Measurements from ENCODE around the gene WNK1.
"Not testable (repeated sequence)": the region's sequence is repeated elsewhere in the genome, so short reads cannot be mapped to it uniquely, and the experiment has no call there.

The WNK1 gene

DNA sequence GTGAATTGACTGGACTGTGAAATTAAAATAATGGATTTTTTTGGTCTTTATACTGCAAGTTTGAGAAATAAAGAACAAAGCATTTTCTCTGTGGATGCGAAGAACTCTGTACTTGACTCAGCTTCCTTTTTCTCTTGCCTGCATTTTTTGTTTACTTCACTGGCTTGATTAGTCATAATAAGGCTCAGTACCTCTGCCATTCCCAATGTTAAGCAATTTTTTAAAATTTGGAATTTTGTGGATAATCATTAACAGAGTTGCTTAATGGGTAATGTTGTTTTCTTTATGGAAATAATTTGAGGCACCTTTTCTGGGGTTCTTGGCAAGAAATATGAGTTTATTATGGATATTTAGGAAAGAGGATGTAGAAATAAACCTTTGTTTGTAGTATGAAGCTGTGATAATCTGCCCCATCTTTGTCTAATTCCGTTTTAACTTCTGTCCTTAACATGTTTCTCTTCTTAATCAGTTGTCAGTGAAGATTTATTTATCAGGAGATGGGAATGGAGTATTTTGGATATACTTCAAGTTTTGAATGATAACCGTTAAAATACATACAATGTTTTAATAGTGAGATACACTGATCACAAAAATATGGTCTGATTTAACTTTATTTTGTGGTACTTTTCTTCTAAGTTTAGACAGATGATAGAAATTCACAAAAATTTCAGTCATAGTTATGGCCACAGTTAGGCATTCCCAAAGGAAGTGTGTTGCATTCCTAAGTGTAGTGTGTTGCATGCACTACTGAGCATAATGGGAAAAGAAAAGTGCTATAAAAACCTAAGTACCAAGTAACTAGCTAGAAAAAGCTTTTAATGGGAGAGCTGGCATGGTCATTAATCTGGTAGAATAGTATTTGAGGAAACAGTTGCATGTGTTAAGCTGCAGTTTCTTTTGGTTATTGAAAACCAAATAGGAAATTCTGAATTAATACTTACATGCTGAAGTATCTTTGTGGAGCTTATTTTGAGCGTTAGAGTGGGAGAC lies 27.7 kb downstream of the WNK1 start:
- peak; percentile 28 for DNase-seq

DNA sequence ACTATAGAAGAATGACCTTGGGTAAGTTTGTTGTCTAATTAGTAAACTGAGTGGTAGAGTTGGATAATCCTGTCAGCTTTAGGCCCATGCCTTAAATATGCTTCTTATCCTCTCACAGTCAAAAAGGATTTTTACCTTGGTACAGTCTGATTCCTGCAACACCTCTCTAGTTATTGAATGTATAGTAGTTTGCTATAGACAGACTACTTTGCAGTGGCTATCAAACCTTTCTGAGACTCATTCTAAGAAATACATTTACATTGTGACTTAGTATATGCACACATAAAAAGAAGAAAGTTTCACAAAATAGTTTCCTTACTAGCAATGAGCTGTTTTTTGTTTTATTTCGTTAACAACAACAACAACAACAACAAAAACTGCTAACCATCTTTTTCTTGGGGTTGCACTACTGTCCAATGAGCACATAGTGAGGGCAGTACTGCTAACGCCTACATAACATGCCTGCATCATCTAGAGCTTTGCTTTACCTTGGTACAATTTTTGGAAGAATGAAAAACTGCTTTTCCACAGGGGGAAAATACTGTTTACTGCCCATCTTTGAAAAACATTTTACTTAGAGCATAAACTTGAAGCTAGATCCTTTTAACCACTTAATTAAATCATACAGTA lies 28.5 kb downstream of the WNK1 start:
- no peak for DNase-seq

DNA sequence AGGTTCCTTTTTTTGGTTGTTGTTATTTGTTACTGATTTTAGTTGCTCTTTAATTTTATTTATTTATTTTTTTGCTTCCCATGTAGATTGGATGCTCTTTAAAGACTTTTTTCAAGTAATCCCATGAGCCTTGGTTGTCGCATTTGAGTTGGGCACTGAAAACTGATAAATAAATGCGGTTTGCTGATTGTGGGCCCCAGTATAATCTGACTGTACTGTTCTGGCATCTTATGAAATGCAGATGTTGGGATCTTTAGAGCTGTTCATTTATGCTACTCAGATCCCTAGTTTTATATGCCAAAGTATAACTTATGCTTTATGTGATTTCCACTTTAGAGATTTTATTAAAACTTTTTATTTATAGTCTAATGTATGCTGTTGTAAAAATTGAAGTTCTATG lies 33.3 kb downstream of the WNK1 start:
- no peak for DNase-seq

DNA sequence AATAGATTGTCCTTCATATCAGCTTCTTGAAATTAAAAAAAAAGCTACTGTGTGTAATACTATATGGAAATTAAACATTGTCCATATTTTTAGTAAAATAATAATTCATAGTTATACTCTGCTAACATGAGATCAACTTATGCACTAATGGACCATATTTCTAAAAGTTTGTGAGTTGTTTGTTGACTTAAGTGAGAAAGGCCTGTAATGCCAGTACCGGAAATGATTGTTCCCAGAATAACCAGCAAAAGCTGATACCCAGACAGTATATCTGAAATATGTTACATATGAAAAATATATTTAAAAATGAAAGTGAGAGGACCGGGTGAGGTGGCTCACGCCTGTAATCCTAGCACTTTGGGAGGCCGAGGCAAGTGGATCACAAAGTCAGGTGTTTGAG lies 35.9 kb downstream of the WNK1 start:
- DNase-seq = no peak

DNA sequence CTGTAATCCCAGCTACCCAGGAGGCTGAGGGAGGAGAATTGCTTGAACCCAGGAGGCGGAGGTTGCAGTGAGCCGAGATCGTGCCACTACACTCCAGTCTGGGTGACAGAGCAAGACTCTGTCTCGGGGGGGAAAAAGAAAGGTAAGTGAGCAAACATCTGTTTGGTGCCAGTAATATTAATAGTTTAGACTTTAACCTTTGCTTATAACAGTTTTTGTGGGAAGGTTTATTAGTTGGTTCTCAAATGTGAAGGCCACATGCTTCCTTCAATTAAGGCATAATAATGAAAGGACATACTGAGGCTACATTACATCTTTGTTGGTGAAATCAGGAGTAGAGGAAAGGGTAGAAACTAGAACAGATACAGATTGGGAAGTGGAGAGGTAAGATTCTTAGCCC lies 36.4 kb downstream of the WNK1 start:
- DNase-seq = not testable (repeated sequence)

DNA sequence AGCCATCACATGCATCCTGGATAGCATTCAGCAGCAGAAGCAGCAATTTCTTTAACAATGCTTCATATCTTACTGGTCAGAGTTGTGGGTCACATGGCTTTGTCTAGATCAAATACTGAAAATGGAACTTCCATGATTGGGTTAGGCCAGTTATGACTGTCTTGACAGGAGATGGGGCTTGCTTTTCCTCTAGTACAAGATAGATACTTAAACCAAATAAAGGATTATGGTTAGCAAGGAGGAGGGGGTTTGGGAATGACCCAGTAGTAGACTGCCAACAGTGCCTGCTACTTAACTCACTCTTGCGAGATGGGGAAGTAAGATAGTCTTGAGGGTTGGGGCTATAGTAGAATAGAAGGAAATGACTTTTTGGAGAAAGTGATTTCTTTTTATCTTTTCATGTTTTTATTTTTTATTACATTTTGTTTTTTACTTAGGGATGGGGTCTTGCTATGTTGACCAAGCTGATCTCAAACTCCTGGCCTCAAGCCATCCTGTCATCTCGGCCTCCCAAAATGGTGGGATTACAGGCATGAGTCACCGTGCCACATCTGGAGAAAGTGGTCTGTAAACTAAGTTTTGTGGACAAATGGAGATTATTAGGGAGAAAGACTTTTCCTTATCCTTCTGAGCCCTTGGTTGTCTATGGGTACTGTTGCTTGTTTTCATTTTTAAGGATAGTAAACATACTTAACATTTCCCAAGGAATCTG lies 37.6 kb downstream of the WNK1 start:
- DNase-seq = peak; percentile 36

DNA sequence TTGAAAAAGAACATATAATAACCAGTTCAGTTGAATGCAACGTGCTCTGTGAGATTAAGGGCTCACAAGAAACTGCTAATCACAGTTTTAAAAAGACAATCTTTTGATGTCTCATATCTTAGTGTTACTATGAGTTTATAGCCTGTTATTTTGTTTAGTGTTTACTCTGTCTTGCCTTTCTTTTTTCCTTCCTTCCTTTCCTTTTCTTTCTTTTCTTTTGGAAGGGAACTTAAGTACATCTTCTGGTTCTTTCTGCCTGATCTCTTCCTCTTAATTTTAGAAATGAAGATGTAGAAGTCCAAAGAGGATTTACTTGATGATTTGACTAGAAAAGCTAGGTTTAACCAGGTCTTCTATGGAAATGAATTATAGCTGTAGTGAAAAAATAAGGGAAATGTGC lies 38.2 kb downstream of the WNK1 start:
- no peak for DNase-seq

DNA sequence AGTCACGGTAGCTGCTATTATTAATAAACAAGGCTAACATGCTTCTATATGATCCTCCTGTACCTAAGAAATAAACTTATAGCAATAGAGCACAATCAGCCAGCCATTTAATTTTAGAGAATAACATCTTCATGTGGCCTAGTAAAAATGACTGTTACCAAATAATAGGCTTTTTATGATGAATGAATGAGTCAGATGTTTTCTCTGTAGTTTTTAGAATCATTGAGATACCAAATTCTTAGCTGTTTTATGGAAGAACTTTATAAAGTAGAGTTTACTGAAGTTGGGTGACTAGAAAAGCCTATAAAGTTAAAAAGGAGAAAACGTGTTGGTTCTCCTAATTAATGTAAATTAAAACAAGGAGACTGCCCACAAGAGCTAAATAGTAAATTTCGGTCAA lies 40.7 kb downstream of the WNK1 start:
- DNase-seq = no peak

DNA sequence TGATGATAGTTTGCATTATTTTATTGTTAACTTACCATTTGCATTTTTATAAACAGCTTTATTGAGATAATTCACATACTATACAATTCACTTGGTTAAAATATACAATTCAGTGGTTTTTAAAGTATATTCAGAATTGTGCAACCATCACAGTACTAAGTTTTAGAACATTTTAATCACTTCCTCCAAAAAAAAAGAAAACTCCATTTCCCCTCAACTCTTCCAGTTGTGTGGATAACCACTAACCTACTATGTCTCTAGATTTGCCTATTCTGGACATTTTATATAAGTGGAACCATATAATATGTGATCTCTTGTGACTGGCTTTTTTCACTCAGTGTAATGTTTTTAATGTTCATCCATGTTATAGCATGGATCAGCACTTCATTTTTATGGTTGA lies 41.3 kb downstream of the WNK1 start:
- DNase-seq = no peak

DNA sequence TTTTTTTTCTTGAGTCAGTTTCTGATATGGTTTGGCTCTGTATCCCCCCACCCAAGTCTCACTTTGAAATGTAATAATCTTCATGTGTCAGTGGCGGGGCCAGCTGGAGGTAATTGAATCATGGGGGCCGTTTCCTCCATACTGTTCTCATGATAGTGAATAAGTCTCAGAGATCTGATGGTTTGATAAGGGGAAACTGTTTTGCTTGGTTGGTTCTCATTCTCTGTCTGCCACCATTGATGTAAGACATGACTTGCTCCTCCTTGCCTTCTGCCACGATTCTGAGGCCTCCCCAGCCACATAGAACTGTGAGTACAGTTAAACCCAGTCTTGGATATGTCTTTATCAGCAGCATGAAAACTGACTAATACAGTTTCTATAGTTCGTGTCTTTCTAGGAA lies 42.9 kb downstream of the WNK1 start:
- DNase-seq = peak; percentile 81

DNA sequence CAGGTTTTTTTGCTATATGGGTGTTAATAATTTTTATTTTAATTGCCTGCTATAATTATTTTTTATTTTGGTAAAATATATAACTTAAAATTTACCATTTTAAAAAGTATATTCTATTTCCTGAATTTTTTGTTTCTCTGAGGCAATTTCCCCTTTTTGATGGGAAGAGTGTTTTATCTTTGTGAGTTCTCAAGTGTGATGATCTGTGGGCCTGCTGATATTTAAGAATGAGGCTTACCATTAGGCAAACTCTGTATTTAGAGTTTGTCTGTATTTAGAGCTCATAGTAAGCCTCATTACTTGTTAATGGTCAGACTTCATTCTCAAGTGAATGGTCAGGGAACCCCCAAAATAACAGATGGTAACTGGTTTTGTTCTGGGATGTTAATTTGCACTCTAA lies 48.0 kb downstream of the WNK1 start:
- no peak for DNase-seq

DNA sequence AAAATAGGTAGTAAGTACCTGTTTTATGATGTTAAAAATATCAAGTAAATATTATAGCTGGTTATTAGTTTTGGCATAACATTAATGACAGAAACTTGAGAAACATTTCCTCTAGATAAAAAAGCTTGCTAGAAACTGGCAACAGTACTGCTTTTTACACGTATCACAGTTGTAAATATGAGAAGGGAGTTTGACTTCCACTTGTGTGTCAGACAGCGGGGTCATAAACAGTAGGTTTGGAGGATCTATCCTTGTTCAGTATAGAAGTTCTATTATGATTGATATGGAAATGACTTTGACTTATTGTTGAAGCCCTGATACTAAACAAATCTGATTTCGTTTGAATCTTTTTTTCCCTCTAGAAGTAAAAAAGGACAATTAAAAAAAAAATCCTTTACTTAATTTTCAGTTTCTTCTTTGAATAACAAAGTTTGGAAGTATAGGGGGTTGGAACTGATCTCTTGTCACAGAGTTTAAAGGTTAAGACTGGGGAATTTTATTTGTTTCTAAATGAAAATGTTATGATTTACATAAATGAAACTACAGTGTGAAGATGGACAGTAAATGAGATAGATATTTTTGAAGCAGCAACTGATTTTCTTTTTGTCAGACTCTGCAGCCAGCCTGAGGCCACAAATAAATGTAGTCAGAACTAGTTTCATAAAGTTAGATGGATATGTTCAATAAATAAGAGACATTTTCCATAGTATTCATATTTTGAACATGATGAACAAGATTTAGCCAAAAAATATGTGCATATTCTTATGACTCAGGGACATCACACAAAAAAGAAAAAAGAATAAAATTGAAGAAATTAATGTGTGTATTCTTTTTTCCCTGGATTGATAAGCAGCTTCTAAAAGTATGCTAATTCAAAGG lies 50.1 kb downstream of the WNK1 start:
- DNase-seq = no peak

DNA sequence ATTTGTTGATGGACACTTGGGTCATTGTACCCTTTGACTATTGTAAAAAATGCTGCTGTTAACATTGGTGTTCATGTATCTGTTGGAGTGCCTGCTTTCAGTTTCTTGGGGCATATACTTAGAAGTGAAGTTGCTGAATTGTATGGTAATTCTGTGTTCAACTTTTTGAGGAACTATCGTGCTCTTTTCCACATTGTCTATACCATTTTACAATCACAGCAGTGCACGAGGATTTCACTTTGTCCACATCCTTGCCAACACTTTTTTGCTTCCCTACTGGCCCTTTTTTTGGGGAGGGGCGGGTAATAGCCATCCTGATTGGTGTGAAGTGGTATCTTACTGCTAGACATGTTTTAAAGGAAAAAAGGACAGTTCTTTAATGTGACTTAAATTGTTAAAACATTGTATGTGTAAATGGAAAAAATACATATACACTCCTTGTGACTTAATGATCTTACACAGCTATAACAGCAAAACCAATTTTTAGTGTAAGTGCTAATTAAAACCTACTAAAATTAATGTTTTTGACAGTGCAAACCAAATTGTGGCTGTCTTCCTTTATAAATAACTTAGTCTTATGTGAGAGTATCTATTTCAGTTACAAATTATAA lies 52.7 kb downstream of the WNK1 start:
- no peak for DNase-seq

DNA sequence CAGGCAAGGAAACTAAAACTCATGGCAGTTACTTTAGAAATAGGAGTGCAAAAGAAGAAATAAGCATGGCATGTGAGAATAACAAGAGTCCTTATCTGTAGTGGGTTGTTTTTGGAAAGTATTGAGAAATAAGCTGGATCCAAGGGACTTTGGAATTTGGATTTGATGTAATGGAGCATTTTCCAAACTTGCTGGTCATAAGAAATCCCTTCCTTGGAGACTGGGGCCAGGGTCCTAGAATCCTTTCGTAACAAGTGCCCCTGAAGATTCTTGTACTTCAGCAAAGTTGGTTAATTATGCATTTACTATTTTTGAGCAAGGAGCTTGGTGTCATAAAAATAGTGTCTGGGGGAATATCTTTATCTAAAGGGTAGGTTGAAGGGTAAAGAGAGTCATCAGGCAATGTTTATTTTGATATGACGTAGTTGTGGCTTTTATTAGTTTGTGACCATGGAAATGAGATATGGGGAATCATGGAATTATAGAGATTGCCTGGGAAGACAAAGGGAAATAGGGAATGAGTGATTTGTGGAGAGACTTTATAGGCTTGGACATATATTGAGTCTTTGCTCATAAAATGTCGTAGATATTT lies 53.9 kb downstream of the WNK1 start:
- no peak for DNase-seq

DNA sequence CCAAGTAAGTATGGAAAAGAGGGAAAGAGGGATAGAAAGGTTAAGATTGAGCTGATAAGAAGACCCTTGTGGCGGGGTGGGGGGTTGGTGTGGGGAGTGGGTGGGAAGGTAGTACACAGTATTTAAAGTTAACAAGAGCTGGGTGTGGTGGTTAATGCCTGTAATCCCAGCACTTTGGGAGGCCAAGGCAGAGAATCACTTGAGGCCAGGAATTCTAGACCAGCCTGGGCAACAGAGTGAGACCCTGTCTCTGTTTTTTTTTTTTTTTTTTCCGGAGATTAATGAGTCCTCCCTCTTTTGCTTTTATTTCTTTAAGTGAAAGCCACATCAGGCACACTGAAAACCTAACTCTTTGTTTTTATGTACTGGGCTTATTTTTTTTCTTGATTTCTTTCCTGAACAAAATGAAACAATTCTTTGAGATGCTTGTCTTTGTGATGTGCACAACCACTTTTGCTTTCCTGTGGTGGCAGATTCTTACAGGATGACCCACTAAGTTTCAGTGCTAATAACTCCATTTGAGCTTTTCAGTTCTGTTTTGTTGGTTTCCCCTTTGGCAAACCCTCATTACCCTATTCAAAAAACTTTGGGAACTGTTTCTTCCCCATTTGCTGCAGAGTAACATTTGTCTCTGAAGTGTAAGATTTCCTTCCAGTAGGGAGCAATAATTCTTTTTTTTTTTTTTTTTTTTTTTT lies 54.8 kb downstream of the WNK1 start:
- DNase-seq = peak; percentile 25

DNA sequence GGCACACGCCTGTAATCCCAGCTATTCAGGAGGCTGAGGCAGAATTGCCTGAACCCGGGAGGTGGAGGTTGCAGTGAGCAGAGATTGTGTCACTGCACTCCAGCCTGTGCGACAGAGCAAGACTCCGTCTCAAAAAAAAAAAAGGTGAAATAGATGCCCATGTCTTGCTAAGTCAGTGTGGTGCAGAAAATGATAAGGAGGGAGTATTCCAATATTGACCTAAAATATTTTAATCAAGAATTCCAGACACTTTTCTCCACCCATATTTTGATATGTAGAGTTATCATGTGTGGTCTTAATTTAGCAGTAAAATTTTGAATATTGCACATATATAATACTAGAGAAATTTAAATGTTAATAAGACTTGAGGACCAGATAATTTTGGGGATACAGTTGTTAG lies 57.7 kb downstream of the WNK1 start:
- DNase-seq = no peak

DNA sequence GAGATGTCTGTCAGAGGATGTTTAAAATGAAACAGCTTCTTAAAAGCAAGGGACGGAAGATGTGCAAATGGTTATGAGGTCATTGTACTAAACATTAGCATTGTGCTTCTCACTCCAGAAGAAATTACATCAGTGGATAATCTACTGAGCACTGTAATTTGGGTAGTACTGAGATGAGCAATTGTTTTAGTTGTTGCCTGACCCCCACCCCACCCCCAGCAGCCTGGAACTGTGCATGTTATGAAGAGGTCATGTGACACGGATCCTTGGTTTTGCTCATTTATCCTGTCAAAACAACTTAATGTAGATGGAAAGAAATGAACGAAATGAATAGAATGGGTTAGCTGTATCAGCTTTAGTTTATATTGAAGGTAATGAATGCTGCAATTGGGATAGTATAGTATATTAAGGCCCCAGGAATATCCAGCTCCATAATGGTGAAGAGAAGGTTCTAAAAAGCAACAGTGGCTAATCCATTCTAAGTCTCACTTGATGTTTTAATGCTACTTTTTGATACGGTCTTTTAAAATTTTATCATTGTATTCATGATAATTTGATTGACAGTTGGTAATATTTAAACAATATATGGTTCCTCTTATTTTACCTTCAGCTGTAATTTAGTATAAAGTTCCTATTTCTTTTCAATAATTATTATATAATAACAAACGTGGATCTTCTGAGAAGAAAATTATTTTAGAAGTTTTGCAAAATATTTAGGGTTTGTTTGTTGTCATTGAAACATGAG lies 58.5 kb downstream of the WNK1 start:
- peak; percentile 91 for DNase-seq

DNA sequence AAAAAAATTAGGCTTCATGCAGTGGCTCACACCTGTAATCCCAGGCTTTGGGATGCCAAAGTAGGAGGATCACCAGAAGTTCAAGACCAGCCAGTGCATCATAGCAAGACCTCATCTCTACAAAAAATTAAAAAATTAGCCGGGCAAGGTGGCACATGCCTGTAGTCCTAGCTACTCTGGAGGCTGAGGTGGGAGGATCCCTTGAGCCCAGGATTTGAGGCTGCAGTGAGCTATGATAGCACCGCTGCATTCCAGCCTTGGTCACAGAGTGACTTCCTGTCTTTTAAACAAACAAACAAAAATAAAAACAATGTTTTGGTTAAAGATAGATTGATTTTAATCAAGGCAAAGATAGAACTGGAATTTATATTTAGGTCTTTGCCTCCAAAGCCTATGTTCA lies 60.6 kb downstream of the WNK1 start:
- DNase-seq = no peak

DNA sequence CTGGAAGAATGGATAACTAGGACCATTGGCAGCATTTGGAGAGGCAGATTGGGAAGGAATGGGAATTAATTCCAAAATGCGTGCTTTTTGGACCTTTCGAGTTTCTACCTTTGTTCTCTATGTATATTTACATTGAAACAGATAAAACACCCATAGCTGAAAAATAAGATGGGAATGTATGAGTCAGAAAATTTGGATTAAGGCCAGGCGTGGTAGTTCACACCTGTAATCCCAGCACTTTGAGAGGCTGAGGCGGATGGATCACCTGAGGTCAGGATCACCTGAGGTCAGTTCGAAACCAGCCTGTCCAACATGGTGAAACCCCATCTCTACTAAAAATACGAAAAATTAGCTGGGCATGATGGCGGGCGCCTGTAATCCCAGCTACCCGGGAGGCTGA lies 65.1 kb downstream of the WNK1 start:
- DNase-seq = not testable (repeated sequence)

DNA sequence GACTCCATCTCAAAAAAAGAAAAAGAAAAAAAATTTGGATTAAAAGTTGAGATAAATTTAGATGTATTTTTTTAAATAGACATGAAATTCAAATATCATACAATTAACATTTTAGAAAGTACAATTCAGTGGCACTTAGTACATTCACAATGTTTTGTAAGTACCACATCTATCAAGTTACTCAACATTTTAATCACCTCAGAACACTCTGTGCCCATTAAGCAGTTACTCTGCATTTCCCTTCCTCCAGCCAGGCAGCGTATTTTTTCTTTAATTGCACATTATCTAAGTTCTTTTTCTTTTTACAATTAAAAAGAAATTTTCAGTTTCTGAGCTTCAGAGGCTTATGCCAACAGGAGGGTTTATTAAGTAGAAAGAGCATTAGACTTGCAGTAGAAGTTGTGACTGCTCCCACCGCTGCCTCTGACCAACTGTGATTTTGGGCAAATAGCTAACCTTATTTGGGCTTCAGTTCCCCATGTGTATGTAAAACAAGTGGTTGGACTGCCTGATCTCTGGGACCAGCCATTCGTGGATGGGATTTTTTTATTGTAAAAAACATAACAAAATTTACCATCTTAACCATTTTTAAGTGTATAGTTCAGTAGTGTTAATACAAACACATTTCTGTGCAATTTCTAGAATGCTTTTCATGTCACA lies 65.7 kb downstream of the WNK1 start:
- DNase-seq = no peak

All from activated CD4-positive, alpha-beta T cell treated with anti-CD3 and anti-CD28 coated beads, Interleukin-2, amount 50 U/mL, for 16 hours (primary cell).